ENCODE results near the gene NUDT14. TPM values are rescaled to one million over a fixed set of nuclear protein-coding genes. Genes with fewer than 3 reads are reported as not detected.
A peak's percentile ranks its signal among the peaks of the same experiment; 100 is the strongest.

NUDT14 gene
- total RNA-seq, 2 donors from 2014 or later: 43.4 to 59.5 TPM

DNA sequence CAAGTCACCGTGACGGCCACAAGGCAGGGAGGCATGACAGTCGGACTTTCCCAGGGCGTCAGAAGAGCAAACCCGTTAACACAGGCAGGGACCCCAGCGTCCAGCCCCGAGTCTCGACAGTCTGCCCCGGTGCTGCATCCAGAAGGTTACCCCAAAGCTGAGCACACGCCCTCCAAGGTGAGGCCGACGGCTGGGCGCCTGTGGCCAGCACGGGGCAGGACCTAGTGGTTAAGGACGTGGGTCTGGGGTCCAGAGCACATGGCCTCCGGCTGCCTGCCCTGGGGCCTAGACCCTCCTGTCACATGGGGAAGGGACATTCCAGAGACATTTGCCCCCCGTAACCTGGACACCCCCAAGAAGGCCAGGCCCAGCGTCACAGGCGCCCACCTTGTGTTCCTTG lies 37.5 kb upstream of the NUDT14 start:
- Histone ChIP-seq H3K4me1 (ENCODE audit: control insufficient read depth, insufficient read depth, low read length) (no peaks in the 10 kb centered on the region), H3K27ac (ENCODE audit: low read depth, low read length) (no peak overlapping the region), H3K9ac (ENCODE audit: extremely low read depth, low read length, poor library complexity, severe bottlenecking) (no peak overlapping the region), H3K27me3 (ENCODE audit: control insufficient read depth, insufficient read depth, low read length, poor library complexity, severe bottlenecking) (no peaks in the 10 kb centered on the region), H3K9me3 (ENCODE audit: control insufficient read depth, low read length) (no peaks in the 10 kb centered on the region), H3K4me3 (ENCODE audit: low read length) (no peak overlapping the region), H3K36me3 (ENCODE audit: control insufficient read depth, insufficient read depth, low read length) (peaks cover 27% of the 10 kb centered on the region)
- peaks cover 56% of the 10 kb centered on the region for H3K36me3 Mint-ChIP-seq (ENCODE audit: low read depth)
- TF ChIP-seq, protein P1, sequence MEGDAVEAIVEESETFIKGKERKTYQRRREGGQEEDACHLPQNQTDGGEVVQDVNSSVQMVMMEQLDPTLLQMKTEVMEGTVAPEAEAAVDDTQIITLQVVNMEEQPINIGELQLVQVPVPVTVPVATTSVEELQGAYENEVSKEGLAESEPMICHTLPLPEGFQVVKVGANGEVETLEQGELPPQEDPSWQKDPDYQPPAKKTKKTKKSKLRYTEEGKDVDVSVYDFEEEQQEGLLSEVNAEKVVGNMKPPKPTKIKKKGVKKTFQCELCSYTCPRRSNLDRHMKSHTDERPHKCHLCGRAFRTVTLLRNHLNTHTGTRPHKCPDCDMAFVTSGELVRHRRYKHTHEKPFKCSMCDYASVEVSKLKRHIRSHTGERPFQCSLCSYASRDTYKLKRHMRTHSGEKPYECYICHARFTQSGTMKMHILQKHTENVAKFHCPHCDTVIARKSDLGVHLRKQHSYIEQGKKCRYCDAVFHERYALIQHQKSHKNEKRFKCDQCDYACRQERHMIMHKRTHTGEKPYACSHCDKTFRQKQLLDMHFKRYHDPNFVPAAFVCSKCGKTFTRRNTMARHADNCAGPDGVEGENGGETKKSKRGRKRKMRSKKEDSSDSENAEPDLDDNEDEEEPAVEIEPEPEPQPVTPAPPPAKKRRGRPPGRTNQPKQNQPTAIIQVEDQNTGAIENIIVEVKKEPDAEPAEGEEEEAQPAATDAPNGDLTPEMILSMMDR (conservative IDR thresholded peaks at IDR 0.05): no peak
- H3K4me3 Mint-ChIP-seq: no peak overlapping the region
- H3K27me3 Mint-ChIP-seq (ENCODE audit: insufficient read depth): no peaks in the 10 kb centered on the region
- peak overlapping the region; percentile 39 for H3K27ac Mint-ChIP-seq
- H3K4me1 Mint-ChIP-seq: peaks cover 2% of the 10 kb centered on the region
- 94 to 96% methylated on average over 19 of the region's 19 CpGs for WGBS, 2 experiments (ENCODE audit: insufficient coverage in 1 of 2, insufficient read length in 1 of 2)
- no peaks in the 10 kb centered on the region for H3K9me3 Mint-ChIP-seq
- no peak for DNase-seq

DNA sequence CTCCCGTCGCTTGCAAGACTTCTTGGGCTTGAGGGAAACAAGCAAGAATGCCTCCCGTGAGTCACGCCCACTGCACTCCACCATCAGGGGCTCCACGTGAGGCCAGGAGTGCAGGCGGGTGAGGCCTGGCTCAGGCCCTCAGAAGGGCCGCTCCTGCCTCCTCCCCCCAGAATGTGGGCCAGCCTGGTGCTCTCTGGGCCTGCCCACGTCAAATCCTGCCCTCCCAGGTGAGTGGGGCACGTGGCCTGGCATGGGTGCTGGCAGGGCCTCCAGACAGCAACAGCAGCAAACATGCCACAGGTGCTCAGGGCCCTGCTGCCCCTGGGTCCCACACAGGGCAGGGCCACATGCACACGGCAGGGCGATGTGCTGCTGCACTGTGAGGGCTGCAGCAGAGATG lies 36.7 kb upstream of the NUDT14 start:
- no peaks in the 10 kb centered on the region for H3K9me3 ChIP-seq (ENCODE audit: control insufficient read depth, low read length)
- no peaks in the 10 kb centered on the region for H3K4me1 ChIP-seq (ENCODE audit: control insufficient read depth, insufficient read depth, low read length)
- TF ChIP-seq, protein P1 (conservative IDR thresholded peaks at IDR 0.05): no peak
- no peak overlapping the region for H3K4me3 ChIP-seq (ENCODE audit: low read length)
- no peak for DNase-seq
- WGBS, 2 experiments (ENCODE audit: insufficient coverage in 1 of 2, insufficient read length in 1 of 2): 89 to 100% methylated on average over 11 of the region's 11 CpGs
- no peak overlapping the region for H3K27ac ChIP-seq (ENCODE audit: low read depth, low read length)
- H3K9ac ChIP-seq (ENCODE audit: extremely low read depth, low read length, poor library complexity, severe bottlenecking): no peak overlapping the region
- Mint-ChIP-seq H3K27ac (no peak overlapping the region), H3K4me1 (peaks cover 2% of the 10 kb centered on the region), H3K9me3 (no peaks in the 10 kb centered on the region), H3K4me3 (no peak overlapping the region), H3K36me3 (ENCODE audit: low read depth) (peaks cover 48% of the 10 kb centered on the region), H3K27me3 (ENCODE audit: insufficient read depth) (no peaks in the 10 kb centered on the region)
- H3K36me3 ChIP-seq (ENCODE audit: control insufficient read depth, insufficient read depth, low read length): peaks cover 19% of the 10 kb centered on the region
- H3K27me3 ChIP-seq (ENCODE audit: control insufficient read depth, insufficient read depth, low read length, poor library complexity, severe bottlenecking): no peaks in the 10 kb centered on the region

DNA sequence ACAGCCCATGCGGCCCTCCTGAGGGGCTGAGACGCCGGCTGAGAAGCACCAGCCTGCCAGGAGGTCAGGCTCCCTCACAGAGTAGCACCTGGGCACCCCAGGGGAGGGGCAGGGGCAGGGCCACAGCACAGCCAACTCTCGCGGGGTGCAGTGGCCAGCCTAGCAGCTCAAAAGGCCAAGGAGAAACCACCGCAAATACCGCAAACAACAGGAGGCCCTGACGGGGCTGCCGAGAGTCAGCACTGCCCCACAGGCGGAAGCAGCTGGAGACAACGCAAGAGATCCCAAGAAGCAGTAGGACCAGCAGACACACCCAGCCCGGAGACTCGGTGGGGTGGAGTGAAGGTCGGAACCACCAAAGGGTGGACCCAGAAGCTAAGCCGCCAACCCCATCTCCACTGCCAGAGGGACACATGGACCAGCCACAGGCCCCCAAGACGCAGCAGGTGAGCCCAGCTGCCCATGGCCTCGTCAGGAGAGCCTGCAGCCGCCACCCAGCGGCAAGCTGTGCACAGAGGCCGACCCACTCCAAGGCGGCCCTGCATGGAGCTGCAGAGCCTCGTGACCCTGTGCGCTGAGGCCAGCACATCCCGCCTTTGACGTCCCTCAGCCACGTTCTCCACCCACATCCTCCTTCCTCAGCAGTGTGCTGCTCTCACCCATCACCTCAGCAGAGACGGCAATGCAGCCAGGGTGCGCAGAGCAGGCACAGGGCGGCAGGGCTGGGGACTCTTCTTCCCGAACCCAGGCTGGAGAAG lies 35.6 kb upstream of the NUDT14 start:
- Mint-ChIP-seq H3K9me3 (no peaks in the 10 kb centered on the region), H3K27ac (no peak overlapping the region), H3K4me1 (no peaks in the 10 kb centered on the region), H3K27me3 (ENCODE audit: insufficient read depth) (no peaks in the 10 kb centered on the region), H3K36me3 (ENCODE audit: low read depth) (peaks cover 39% of the 10 kb centered on the region), H3K4me3 (no peak overlapping the region)
- H3K27me3 ChIP-seq (ENCODE audit: control insufficient read depth, insufficient read depth, low read length, poor library complexity, severe bottlenecking): no peaks in the 10 kb centered on the region
- H3K9me3 ChIP-seq (ENCODE audit: control insufficient read depth, low read length): no peaks in the 10 kb centered on the region
- H3K4me3 ChIP-seq (ENCODE audit: low read length): no peak overlapping the region
- WGBS, 2 experiments (ENCODE audit: insufficient coverage in 1 of 2, insufficient read length in 1 of 2): 93 to 98% methylated on average over 22 to 30 of the region's 30 CpGs
- TF ChIP-seq, protein P1 (conservative IDR thresholded peaks at IDR 0.05): no peak
- DNase-seq: no peak
- no peak overlapping the region for H3K9ac ChIP-seq (ENCODE audit: extremely low read depth, low read length, poor library complexity, severe bottlenecking)
- H3K36me3 ChIP-seq (ENCODE audit: control insufficient read depth, insufficient read depth, low read length): peaks cover 15% of the 10 kb centered on the region
- peak overlapping the region; percentile 38 for H3K27ac ChIP-seq (ENCODE audit: low read depth, low read length)
- no peaks in the 10 kb centered on the region for H3K4me1 ChIP-seq (ENCODE audit: control insufficient read depth, insufficient read depth, low read length)
